Adipocyte (in vitro differentiated cells): Measurements from ENCODE around the gene ATP2A1.
"Not testable (repeated sequence)": the region's sequence is repeated elsewhere in the genome, so short reads cannot be mapped to it uniquely, and the experiment has no call there.

Experiments used
- DNase-seq: peaks from one replicate; pipeline ENCODE4 v3.0.0-alpha.2; 2015; ENCODE audit warnings: low read depth
- H3K27me3 ChIP-seq: replicated peaks from 2 replicates; pipeline ENCODE4 v1.7.0; 2013; ENCODE audit warnings: mild to moderate bottlenecking, low read length, moderate library complexity; ENCODE audit not compliant: control insufficient read depth, insufficient read depth
- H3K36me3 ChIP-seq: 2 replicates; pipeline ENCODE4 v1.7.0; 2013; ENCODE audit warnings: low read length, mild to moderate bottlenecking, moderate library complexity; ENCODE audit not compliant: control insufficient read depth, insufficient read depth, severe bottlenecking
- H3K4me1 ChIP-seq: 2 replicates; pipeline ENCODE4 v1.7.0; 2013; ENCODE audit warnings: mild to moderate bottlenecking, low read length, moderate library complexity; ENCODE audit not compliant: control insufficient read depth, insufficient read depth
- H3K4me3 ChIP-seq: 2 replicates; pipeline ENCODE4 v1.7.0; 2013; ENCODE audit warnings: mild to moderate bottlenecking, low read length, moderate library complexity
- H3K9ac ChIP-seq: 2 replicates; pipeline ENCODE4 v1.7.0; 2013; ENCODE audit warnings: mild to moderate bottlenecking, low read length, moderate library complexity
- H3K9me3 ChIP-seq: 2 replicates; pipeline ENCODE4 v1.7.0; 2013; ENCODE audit warnings: mild to moderate bottlenecking, low read length, moderate library complexity; ENCODE audit not compliant: control insufficient read depth

ATP2A1 gene

GRCh38 chr16:28915181-28915580 is 36.9 kb downstream of the ATP2A1 start:
- no peaks in the 10 kb centered on the region for H3K4me1 ChIP-seq
- H3K9ac ChIP-seq = no peak overlapping the region
- no peaks in the 10 kb centered on the region for H3K9me3 ChIP-seq
- no peaks in the 10 kb centered on the region for H3K27me3 ChIP-seq
- H3K4me3 ChIP-seq = no peak overlapping the region
- DNase-seq = peak; percentile 50
- H3K36me3 ChIP-seq = peaks cover 32% of the 10 kb centered on the region

GRCh38 chr16:28917095-28917494 is 38.8 kb downstream of the ATP2A1 start:
- Histone ChIP-seq H3K4me1 (no peaks in the 10 kb centered on the region), H3K4me3 (no peak overlapping the region), H3K36me3 (peaks cover 30% of the 10 kb centered on the region), H3K27me3 (no peaks in the 10 kb centered on the region), H3K9ac (no peak overlapping the region), H3K9me3 (no peaks in the 10 kb centered on the region)
- DNase-seq = no peak

GRCh38 chr16:28918698-28919097 is 40.4 kb downstream of the ATP2A1 start:
- Histone ChIP-seq H3K9ac (no peak overlapping the region), H3K9me3 (no peaks in the 10 kb centered on the region), H3K4me1 (no peaks in the 10 kb centered on the region), H3K27me3 (no peaks in the 10 kb centered on the region), H3K36me3 (peaks cover 30% of the 10 kb centered on the region), H3K4me3 (no peak overlapping the region)
- no peak for DNase-seq

GRCh38 chr16:28923231-28923587 is 44.9 kb downstream of the ATP2A1 start:
- H3K36me3 ChIP-seq = peaks cover 12% of the 10 kb centered on the region
- no peaks in the 10 kb centered on the region for H3K27me3 ChIP-seq
- no peak overlapping the region for H3K9ac ChIP-seq
- peaks cover 8% of the 10 kb centered on the region for H3K4me1 ChIP-seq
- H3K4me3 ChIP-seq = no peak overlapping the region
- no peaks in the 10 kb centered on the region for H3K9me3 ChIP-seq
- no peak for DNase-seq

DNA sequence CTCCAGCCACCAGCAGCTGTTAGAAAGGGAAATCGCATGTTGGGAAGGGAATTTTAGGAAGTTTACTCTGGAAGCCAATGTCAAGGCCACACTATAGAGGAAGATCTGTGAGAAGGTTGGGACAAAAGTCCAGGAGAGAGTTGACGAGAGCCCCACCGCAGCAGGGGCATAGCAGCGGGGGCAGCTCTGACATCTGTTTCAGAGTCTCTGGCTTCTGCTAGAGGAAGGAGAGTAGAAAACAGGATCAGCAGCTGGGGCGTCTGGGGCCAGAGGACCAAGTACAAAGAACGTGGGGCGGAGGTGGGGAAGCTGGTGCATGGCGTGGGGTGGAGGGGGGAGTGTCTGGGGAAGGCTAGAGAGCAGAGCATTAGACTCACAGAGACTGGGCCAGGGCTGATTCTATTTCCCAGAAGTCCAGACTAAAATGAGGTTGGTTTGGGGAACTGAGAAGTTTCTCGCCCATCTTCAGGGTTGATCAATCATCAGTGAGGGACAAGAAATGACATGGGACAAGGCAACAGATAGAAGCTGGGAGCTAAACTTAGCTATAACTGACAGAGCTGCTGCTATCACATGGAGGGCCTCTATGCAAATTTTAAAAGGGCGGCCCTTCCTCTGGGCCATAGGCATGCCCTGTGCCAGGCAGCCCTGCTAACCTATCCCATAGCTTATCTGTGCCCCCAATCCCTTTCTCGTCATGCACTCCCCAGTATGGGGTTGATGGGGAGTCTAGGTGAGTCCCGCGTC is 45.5 kb downstream of the ATP2A1 start:
- H3K9ac ChIP-seq = peak overlapping the region; percentile 51
- no peak for DNase-seq
- H3K36me3 ChIP-seq = peaks cover 9% of the 10 kb centered on the region
- no peaks in the 10 kb centered on the region for H3K27me3 ChIP-seq
- H3K9me3 ChIP-seq = no peaks in the 10 kb centered on the region
- H3K4me1 ChIP-seq = peaks cover 8% of the 10 kb centered on the region
- H3K4me3 ChIP-seq = peak overlapping the region; percentile 79

DNA sequence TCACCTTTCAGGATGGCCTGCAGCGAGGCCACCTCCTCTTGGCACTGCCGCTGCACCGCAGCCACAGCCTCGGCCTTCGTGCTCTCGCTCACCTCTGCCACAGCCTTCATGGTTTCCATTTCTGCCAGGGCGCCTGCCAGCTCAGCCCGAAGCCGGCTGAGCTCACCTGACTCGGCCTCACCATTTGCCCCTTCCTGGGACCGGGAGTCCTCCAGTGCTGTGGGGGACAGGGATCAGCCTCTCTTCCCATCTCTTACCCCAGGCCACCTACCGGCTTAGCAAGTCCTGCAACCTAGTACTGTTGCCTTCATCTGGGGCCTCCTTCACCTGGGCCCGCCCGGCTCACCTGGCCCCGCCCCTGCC is 46.1 kb downstream of the ATP2A1 start:
- DNase-seq = no peak
- peaks cover 4% of the 10 kb centered on the region for H3K36me3 ChIP-seq
- H3K9me3 ChIP-seq = no peaks in the 10 kb centered on the region
- no peaks in the 10 kb centered on the region for H3K27me3 ChIP-seq
- H3K9ac ChIP-seq = peak overlapping the region; percentile 51
- H3K4me1 ChIP-seq = peaks cover 8% of the 10 kb centered on the region
- H3K4me3 ChIP-seq = peak overlapping the region; percentile 79

DNA sequence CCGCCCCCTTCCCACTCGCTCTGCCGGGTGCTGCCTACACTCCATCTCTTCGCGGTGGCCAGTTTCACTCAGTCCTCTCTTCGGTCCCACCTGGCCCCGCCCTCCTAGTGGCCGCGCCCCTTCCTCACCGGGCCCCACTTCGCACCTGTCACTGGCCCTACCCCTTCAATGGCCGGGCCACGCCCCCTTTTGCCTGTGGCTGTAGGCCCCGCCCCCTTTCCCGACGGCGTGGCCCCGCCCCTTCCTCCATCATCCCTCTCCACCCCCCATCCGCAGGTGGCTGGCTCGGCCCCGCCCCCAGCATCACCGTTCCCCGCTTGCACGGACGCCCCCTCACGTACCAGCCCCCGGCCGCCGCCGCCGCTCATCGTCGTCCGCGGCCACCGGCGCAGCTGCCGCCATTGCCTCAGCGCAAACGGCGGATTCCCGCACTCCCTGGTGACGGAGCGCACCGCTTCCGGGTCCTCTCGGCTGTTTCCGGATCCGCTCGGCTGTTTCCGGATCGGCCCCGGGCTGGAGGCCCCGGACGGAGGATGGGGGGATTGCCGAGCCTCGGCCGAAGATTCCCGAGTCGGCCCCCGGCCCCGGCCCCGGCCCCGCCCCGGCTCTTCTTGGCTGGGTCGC is 46.6 kb downstream of the ATP2A1 start, which contains the start of gene RABEP2:
Gene RABEP2 (minus strand): TSS at position 477 of the 624 bp plus-strand sequence. CDS start 75 bp downstream, at position 402.
- peak; percentile 97 for DNase-seq
- H3K4me1 ChIP-seq = peaks cover 8% of the 10 kb centered on the region

DNA sequence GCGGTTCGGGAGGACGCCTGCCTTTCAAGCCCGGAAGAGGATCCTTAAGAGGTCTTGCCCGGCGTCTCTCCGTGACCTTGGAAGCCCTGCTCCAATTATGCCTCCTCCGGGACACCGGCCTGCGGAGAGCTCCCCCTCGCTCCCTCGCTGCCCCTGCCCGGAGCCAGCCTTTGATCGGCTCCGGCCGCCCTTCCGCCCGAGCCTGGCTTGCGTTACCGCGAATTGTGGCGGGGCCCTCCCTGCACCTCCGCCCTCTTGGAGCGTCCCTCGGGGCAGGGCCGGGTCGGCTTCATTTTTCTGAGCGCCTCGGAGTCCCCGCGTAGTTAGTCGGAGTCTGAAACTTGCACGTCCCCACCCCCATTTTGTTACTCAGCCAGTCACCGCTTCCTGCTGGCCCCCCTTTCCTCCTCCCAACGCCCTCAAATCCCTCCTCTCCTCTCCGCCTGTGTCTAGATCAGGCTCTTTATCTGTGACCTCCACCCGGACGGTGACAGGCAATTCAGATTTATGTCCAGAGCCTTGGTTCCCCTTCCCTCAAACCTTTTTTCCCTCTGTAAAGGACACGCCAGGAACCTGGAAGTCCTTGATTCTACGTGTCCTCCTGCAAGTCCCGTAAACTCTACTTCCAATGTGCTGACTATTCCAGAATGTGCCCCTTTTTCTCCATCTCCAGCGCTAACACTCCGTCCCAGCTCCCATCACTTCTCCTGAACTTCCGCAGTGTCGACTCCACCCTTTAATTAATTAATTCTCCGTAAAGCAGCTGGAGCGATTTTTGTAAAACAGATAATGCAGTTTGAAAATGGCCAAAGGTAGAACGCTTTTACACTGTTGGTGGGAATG is 47.3 kb downstream of the ATP2A1 start:
- H3K9me3 ChIP-seq = no peaks in the 10 kb centered on the region
- H3K4me3 ChIP-seq = peak overlapping the region; percentile 79
- H3K27me3 ChIP-seq = no peaks in the 10 kb centered on the region
- H3K9ac ChIP-seq = peak overlapping the region; percentile 95
- no peaks in the 10 kb centered on the region for H3K36me3 ChIP-seq
- peaks cover 8% of the 10 kb centered on the region for H3K4me1 ChIP-seq
- peak; percentile 84 for DNase-seq

More for the DNA sequence above, 46.6 kb downstream of the ATP2A1 start, which contains the start of gene RABEP2:
- Histone ChIP-seq H3K36me3 (no peaks in the 10 kb centered on the region), H3K9ac (peak within 1 kb of the TSS; percentile 95), H3K9me3 (no peaks in the 10 kb centered on the region), H3K4me3 (peak within 1 kb of the TSS; percentile 79), H3K27me3 (no peaks in the 10 kb centered on the region)

GRCh38 chr16:28926284-28926683 is 48.0 kb downstream of the ATP2A1 start:
- H3K27me3 ChIP-seq, H3K4me1 ChIP-seq, H3K9me3 ChIP-seq, H3K36me3 ChIP-seq, DNase-seq: not testable (repeated sequence)
- peak overlapping the region; percentile 95 for H3K9ac ChIP-seq
- peak overlapping the region; percentile 79 for H3K4me3 ChIP-seq

DNA sequence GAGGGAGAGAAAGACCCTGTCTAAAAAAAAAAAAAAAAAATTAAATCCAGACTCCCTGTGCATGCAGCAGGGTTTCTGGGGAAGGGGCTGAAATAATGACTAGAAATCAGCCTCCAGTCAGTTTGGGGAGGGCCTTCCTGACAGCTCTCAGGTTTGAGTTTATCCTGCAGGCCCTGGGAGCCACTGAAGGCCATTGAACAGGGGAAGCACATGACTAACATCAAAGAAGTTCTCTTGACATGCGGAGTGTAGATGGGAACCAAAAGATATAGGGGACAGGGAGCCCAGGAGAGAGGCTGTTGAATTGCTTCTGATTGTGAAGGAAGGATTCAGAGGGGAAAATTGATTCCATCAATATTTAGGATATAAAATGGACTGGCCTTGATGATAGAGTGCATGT is 49.5 kb downstream of the ATP2A1 start:
- Histone ChIP-seq H3K9me3 (no peaks in the 10 kb centered on the region), H3K9ac (no peak overlapping the region), H3K27me3 (no peaks in the 10 kb centered on the region), H3K36me3 (no peaks in the 10 kb centered on the region), H3K4me1 (peaks cover 8% of the 10 kb centered on the region), H3K4me3 (no peak overlapping the region)
- DNase-seq = no peak

GRCh38 chr16:28930203-28930602 is 51.9 kb downstream of the ATP2A1 start:
- Histone ChIP-seq H3K9me3 (no peaks in the 10 kb centered on the region), H3K4me3 (no peak overlapping the region), H3K9ac (peak overlapping the region; percentile 24), H3K27me3 (peaks cover 7% of the 10 kb centered on the region), H3K4me1 (peaks cover 3% of the 10 kb centered on the region), H3K36me3 (no peaks in the 10 kb centered on the region)
- DNase-seq = no peak
